Esophagus muscularis mucosa (tissue), 4 donors: ENCODE results near the gene TAP2. TPM values are rescaled to one million over a fixed set of nuclear protein-coding genes. Genes with fewer than 3 reads are reported as not detected.

Experiments
- DNase-seq: peaks from one replicate; pipeline ENCODE4 v3.0.0-alpha.2; 2017; ENCODE audit errors: extremely low spot score
- H3K27ac ChIP-seq, 4 donors: fragments of 200-600 bp; sonication (generic); replicated peaks in 1 of 4; 1 replicate in 3 of 4; 2 replicates in 1 of 4; pipeline ENCODE4 v1.5.1; 2016 to 2019; ENCODE audit warnings: mild to moderate bottlenecking in 1 of 4
- H3K27me3 ChIP-seq, 4 donors: fragments of 200-600 bp; sonication (generic); one replicate each; pipeline versions ENCODE4 v1.5.1 to v1.6.0; 2016 to 2019
- H3K36me3 ChIP-seq, 4 donors: fragments of 200-600 bp; sonication (generic); one replicate each; pipeline ENCODE4 v1.5.1; 2016 to 2019
- H3K4me1 ChIP-seq, 4 donors: fragments of 200-600 bp; sonication (generic); one replicate each; pipeline ENCODE4 v1.5.1; 2016 to 2019
- H3K4me3 ChIP-seq, 4 donors: fragments of 200-600 bp; sonication (generic); 1 replicate in 2 of 4; 2 replicates in 2 of 4; pipeline ENCODE4 v1.5.1; 2016 to 2019; ENCODE audit warnings: mild to moderate bottlenecking in 4 of 4, moderate library complexity in 1 of 4
- H3K9me3 ChIP-seq, 4 donors: fragments of 200-600 bp; sonication (generic); 1 replicate in 3 of 4; 2 replicates in 1 of 4; pipeline ENCODE4 v1.5.1; 2016 to 2019
- EP300 ChIP-seq: sonication (generic); formaldehyde crosslinking; IDR thresholded peaks from one replicate; pipeline ENCODE4 v1.6.1; 2017; ENCODE audit warnings: antibody characterized with exemption
- POLR2A ChIP-seq: fragments of 450-650 bp; IDR thresholded peaks from one replicate; pipeline ENCODE4 v1.6.1; 2017; ENCODE audit warnings: antibody characterized with exemption, moderate library complexity, mild to moderate bottlenecking, low read depth
- POLR2AphosphoS5 ChIP-seq, 2 donors: sonication (generic); formaldehyde crosslinking; IDR thresholded peaks; one replicate each; pipeline ENCODE4 v1.6.1; 2017; ENCODE audit warnings: antibody characterized with exemption in 2 of 2
- WGBS: methylation state at CpG from one replicate; pipeline ENCODE4 v1.1.5; 2018; 5-methylcytosine and 5-hydroxymethylcytosine counted together
- intact Hi-C: fragments of 100-400 bp; cut with DNase I; formaldehyde crosslinking; loops from one replicate; pipeline ENCODE4 v1.15.1; 2023
- total RNA-seq, 4 donors: library from RNA; depleted of rRNA; stranded (reverse); fragments of >200 nt; gene quantifications; one replicate each; pipeline versions ENCODE4 v1.1.0 to v1.2.1, GENCODE V29; 2016
- TF ChIP-seq, protein P1 (sequence below), 3 experiments: fragments of 200-600 bp in 2 of 3; fragments of 450-650 bp in 1 of 3; sonication (generic) in 2 of 3; IDR thresholded peaks; one replicate each; pipeline ENCODE4 v1.5.1; 2017 to 2019; ENCODE audit warnings: antibody characterized with exemption in 3 of 3, mild to moderate bottlenecking in 2 of 3, moderate library complexity in 1 of 3

Gene TAP2
- total RNA-seq, 4 donors from 2014 or later = 8.6 to 16.3 (median 13.4) TPM

DNA sequence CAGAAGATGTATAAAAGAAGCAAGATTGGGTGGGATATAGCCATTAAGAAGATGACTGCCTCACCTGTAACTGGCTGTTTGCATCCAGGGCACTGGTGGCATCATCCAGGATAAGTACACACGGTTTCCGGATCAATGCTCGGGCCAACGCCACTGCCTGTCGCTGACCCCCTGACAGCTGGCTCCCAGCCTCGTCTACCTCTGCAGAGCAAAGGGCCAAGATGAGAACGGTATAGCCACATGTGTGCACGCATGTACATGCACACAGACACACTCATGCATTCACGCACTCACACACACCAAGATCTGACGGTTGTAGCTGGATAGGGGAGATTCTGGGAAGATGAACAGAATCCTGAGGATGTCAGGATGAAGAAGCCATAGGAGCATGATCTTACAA is 8.5 kb upstream of the TAP2 start:
- Histone ChIP-seq H3K27ac (no peak overlapping the region), H3K27me3 (no peaks in the 10 kb centered on the region), H3K4me3 (no peak overlapping the region), H3K36me3 (peaks cover 24 to 73% (median 63%) of the 10 kb centered on the region in 4 donors), H3K4me1 (peaks cover 22 to 66% (median 42%) of the 10 kb centered on the region in 4 donors), H3K9me3 (no peaks in the 10 kb centered on the region)
- intact Hi-C loops = no loop called here
- peak; percentile 89 for DNase-seq
- TF ChIP-seq POLR2A (no peak), EP300 (no peak), POLR2AphosphoS5 (IDR thresholded peaks at IDR 0.05) (no peak)
- TF ChIP-seq, protein P1, sequence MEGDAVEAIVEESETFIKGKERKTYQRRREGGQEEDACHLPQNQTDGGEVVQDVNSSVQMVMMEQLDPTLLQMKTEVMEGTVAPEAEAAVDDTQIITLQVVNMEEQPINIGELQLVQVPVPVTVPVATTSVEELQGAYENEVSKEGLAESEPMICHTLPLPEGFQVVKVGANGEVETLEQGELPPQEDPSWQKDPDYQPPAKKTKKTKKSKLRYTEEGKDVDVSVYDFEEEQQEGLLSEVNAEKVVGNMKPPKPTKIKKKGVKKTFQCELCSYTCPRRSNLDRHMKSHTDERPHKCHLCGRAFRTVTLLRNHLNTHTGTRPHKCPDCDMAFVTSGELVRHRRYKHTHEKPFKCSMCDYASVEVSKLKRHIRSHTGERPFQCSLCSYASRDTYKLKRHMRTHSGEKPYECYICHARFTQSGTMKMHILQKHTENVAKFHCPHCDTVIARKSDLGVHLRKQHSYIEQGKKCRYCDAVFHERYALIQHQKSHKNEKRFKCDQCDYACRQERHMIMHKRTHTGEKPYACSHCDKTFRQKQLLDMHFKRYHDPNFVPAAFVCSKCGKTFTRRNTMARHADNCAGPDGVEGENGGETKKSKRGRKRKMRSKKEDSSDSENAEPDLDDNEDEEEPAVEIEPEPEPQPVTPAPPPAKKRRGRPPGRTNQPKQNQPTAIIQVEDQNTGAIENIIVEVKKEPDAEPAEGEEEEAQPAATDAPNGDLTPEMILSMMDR (IDR thresholded peaks at IDR 0.05) = no peak
- WGBS = 92% methylated on average over 10 of the region's 10 CpGs

DNA sequence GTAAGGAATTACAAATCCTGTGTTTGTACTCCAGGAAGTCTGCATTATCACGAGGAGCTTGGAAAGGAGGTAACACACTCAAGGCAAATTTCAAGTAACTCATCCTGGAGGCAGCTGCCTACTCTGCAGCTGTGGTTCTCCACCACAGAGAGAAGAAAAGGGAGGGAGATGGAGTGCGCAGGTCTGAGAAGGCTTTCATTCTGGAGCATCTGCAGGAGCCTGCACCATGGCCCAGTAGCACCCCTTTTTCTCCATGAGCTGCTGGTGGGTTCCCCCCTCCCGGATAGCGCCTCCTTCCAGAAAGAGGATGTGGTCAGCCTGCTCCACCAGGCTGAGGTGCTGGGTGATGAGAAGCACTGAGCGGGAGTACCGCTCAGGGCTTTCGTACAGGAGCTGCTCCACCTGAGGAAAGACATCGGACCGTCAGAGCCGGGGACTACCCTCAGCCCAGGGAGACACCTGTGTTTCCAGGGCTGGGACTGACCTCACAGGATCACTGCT is 6.9 kb upstream of the TAP2 start:
- peak overlapping the region; percentile 7 to 87 (median 76) for H3K4me3 ChIP-seq
- intact Hi-C loops = no loop called here
- DNase-seq = peak; percentile 66
- no peaks in the 10 kb centered on the region for H3K27me3 ChIP-seq
- peaks cover 24 to 57% (median 33%) of the 10 kb centered on the region in 4 donors for H3K4me1 ChIP-seq
- TF ChIP-seq EP300 (no peak), POLR2AphosphoS5 (IDR thresholded peaks at IDR 0.05) (no peak), POLR2A (no peak)
- TF ChIP-seq, protein P1 (IDR thresholded peaks at IDR 0.05) = no peak
- H3K36me3 ChIP-seq = peaks cover 24 to 75% (median 62%) of the 10 kb centered on the region in 4 donors
- no peaks in the 10 kb centered on the region for H3K9me3 ChIP-seq
- H3K27ac ChIP-seq = peak overlapping the region in 3 of 4 donors; percentile 85 to 92 (median 86)
- 78% methylated on average over 9 of the region's 10 CpGs for WGBS

DNA sequence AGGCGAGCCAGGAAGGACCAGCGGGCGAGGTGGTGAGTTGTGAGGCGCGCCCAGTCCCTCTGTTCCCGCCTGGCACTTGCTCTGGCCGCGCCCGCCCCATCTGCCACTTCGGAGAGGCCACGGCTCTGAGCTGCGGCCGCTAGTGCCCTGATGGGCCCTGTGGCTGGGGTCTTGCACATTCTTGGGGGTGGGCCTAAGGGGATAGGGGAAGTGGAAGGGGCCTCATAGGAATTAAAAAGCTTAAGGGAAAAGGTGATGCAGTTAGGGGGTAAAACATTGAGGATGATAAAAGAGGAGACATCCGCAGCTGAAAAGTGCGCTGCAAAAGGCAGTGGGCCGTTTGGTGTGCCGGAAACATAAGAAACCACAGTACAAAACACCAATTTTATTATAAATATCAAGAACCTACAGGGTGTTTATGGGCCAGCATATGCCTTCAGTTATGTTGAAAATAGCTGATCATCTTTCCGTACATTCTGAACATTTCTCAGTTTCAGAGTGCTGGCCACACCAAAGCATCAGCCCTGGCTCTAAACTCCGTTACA is 6.4 kb upstream of the TAP2 start:
- H3K4me1 ChIP-seq = peaks cover 24 to 52% (median 33%) of the 10 kb centered on the region in 4 donors
- H3K27ac ChIP-seq = peak overlapping the region; percentile 85 to 93 (median 89)
- H3K9me3 ChIP-seq = no peaks in the 10 kb centered on the region
- intact Hi-C loops = no loop called here
- 34% methylated on average over 19 of the region's 19 CpGs for WGBS
- TF ChIP-seq EP300 = no peak
- no peak for DNase-seq
- peaks cover 20 to 73% (median 59%) of the 10 kb centered on the region in 4 donors for H3K36me3 ChIP-seq
- no peaks in the 10 kb centered on the region for H3K27me3 ChIP-seq
- H3K4me3 ChIP-seq = peak overlapping the region; percentile 58 to 87 (median 76)

DNA sequence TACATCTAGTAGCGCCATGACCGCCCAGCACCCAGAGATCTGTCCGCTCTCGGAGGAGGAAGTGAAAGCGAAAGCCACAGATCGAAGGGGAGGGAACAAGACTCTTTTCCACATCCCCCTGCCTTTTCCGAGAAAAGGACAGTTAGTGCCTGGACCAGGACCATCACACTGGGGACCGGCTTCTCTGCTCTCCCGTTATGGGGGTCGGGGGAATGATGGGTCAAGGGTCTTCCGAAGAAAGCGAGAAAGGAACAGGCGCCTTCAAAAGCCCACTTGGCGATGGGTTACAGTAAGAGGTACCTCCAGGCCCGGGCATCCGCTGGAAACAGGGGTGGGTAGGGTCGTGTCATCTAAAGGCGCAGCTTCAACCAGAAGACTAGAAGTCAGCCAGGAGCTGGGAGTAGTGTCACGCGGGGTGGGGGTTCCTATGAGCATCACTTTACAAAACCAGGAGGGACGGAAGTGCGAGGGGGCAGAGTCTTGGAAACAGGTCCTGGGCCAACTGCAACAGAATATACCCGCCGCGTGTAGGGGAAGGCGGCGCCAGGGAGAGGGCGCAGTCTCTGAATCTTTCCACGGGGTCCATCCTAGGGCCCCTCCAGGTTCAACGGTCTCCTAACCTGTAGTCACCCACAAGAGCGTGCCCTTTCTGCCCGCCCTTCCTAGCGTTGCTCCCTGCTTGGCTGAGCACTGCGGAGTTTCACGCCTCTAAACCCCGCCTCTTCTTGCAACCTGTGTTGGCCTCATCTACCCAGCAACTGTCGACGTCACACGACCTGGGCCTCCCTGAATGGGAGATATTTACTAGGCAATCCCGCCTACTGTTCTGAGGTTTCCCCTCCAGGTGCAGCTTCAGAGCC is 5.7 kb upstream of the TAP2 start, which contains the start of gene PSMB8:
PSMB8 (minus strand) TSS at position 69 of the 860 bp plus-strand sequence; CDS start at position 18, 51 bp downstream.
- peaks cover 24 to 53% (median 34%) of the 10 kb centered on the region in 4 donors for H3K4me1 ChIP-seq
- intact Hi-C loops = no loop called here
- H3K27me3 ChIP-seq = no peaks in the 10 kb centered on the region
- H3K9me3 ChIP-seq = no peaks in the 10 kb centered on the region
- H3K27ac ChIP-seq = peak within 1 kb of the TSS; percentile 85 to 93 (median 89)
- 0% methylated on average over 33 of the region's 40 CpGs for WGBS
- DNase-seq = peak; percentile 99
- H3K4me3 ChIP-seq = peak within 1 kb of the TSS; percentile 58 to 87 (median 76)
- TF ChIP-seq POLR2AphosphoS5 (IDR thresholded peaks at IDR 0.05) (peak; percentile 94 to 97), EP300 (no peak), POLR2A (peak; percentile 55)
- TF ChIP-seq, protein P1 (IDR thresholded peaks at IDR 0.05) = peak; percentile 23 to 47 (median 29)
- peaks cover 18 to 66% (median 54%) of the 10 kb centered on the region in 4 donors for H3K36me3 ChIP-seq
